H1 (cell line): Measurements from ENCODE around the gene IQCE. TPM values are rescaled to one million over a fixed set of nuclear protein-coding genes. Genes with fewer than 3 reads are reported as not detected.
A peak's percentile ranks its signal among the peaks of the same experiment; 100 is the strongest.

Experiments
- CTCF ChIA-PET: fragments of 300-600 bp; sonication (Branson Sonifier 250); formaldehyde crosslinking; loops from one replicate; lab custom pipeline; 2021; ENCODE audit not compliant: partially characterized antibody; lab: Charles Lee
- POLR2A ChIA-PET: fragments of 300-600 bp; sonication (Branson Sonifier 250); formaldehyde crosslinking; loops from one replicate; lab custom pipeline; 2021; ENCODE audit warnings: inconsistent platforms; ENCODE audit not compliant: partially characterized antibody; lab: Charles Lee
- DNase-seq, 2 experiments: peaks; one replicate each; pipeline versions ENCODE4 v3.0.0 to v3.0.0-alpha.2; 2010 to 2022; ENCODE audit warnings: low spot score in 2 of 2, low read depth in 1 of 2, mixed read lengths in 1 of 2
- FAIRE-seq: peaks from 2 replicates; lab custom pipeline; 2011; peaks lifted over from hg19 to GRCh38; lab: Jason Lieb, UNC
- H2AFZ ChIP-seq: 2 replicates; pipeline ENCODE4 v1.8.1; 2012; ENCODE audit warnings: low read length, inconsistent platforms
- H2AK5ac ChIP-seq: 2 replicates; pipeline ENCODE4 v1.6.1; 2013; ENCODE audit warnings: low read depth, low read length
- H2BK120ac ChIP-seq: replicated peaks from 2 replicates; pipeline ENCODE3; 2013; ENCODE audit warnings: low read depth, low read length, inconsistent platforms
- H2BK12ac ChIP-seq: 2 replicates; pipeline ENCODE4 v1.6.1; 2013; ENCODE audit warnings: low read depth, low read length
- H2BK15ac ChIP-seq: 2 replicates; pipeline ENCODE4 v1.6.1; 2013; ENCODE audit warnings: low read length
- H2BK20ac ChIP-seq: 2 replicates; pipeline ENCODE4 v1.6.1; 2013; ENCODE audit warnings: low read length
- H2BK5ac ChIP-seq: 2 replicates; pipeline ENCODE4 v1.6.1; 2013; ENCODE audit warnings: low read depth, low read length
- H3K14ac ChIP-seq: 2 replicates; pipeline ENCODE4 v1.6.1; 2013; ENCODE audit warnings: inconsistent platforms; ENCODE audit not compliant: insufficient read length
- H3K18ac ChIP-seq: 2 replicates; pipeline ENCODE4 v1.6.1; 2013; ENCODE audit warnings: low read length; ENCODE audit errors: extremely low read depth
- H3K23ac ChIP-seq: 2 replicates; pipeline ENCODE4 v1.6.1; 2013; ENCODE audit warnings: inconsistent platforms; ENCODE audit not compliant: insufficient read length
- H3K23me2 ChIP-seq: 2 replicates; pipeline ENCODE4 v1.6.1; 2013; ENCODE audit warnings: low read depth, low read length
- H3K27ac ChIP-seq: 2 replicates; pipeline ENCODE4 v1.6.1; 2011; ENCODE audit warnings: low read depth, low read length, inconsistent platforms
- H3K27me3 ChIP-seq, 4 experiments: replicated peaks in 1 of 4; 1 replicate in 1 of 4; 2 replicates in 3 of 4; pipeline versions ENCODE4 v1.6.1 to v1.8.1; 2011 to 2013; ENCODE audit warnings: low read length in 3 of 4, mild to moderate bottlenecking in 3 of 4, inconsistent platforms in 2 of 4, mixed read lengths in 2 of 4, moderate library complexity in 1 of 4; ENCODE audit not compliant: control insufficient read depth in 3 of 4, insufficient read depth in 3 of 4; ENCODE audit errors: extremely low read depth in 1 of 4
- H3K36me3 ChIP-seq, 4 experiments: 2 replicates each; pipeline versions ENCODE4 v1.6.1 to v1.8.1; 2011 to 2013; ENCODE audit warnings: mild to moderate bottlenecking in 4 of 4, low read length in 3 of 4, moderate library complexity in 2 of 4, control low read depth in 1 of 4, inconsistent platforms in 1 of 4; ENCODE audit not compliant: insufficient read depth in 4 of 4, control insufficient read depth in 2 of 4
- H3K4ac ChIP-seq: replicated peaks from 2 replicates; pipeline ENCODE3; 2013; ENCODE audit warnings: low read length, low read depth, mixed read lengths, inconsistent platforms; ENCODE audit not compliant: insufficient read length
- H3K4me1 ChIP-seq, 4 experiments: replicated peaks in 1 of 4; 1 replicate in 1 of 4; 2 replicates in 3 of 4; pipeline versions ENCODE4 v1.6.1 to v1.8.1; 2011 to 2013; ENCODE audit warnings: low read length in 3 of 4, inconsistent platforms in 2 of 4, mixed read lengths in 1 of 4; ENCODE audit not compliant: insufficient read depth in 4 of 4, control insufficient read depth in 3 of 4
- H3K4me2 ChIP-seq, 2 experiments: 2 replicates each; pipeline versions ENCODE4 v1.6.1 to v1.8.1; 2011 to 2013; ENCODE audit warnings: low read depth in 2 of 2, low read length in 2 of 2, control low read depth in 1 of 2, inconsistent platforms in 1 of 2, mild to moderate bottlenecking in 1 of 2; ENCODE audit not compliant: insufficient read depth in 1 of 2
- H3K4me3 ChIP-seq, 4 experiments: fragments of 200-600, 300-600 bp in 1 of 4; sonication (generic), shearing (Covaris generic), sonication (Bioruptor Twin) in 1 of 4; 2 replicates each; pipeline versions ENCODE4 v1.5.1 to v1.8.1; 2011 to 2016; ENCODE audit warnings: low read length in 4 of 4, low read depth in 3 of 4, control low read depth in 2 of 4, inconsistent platforms in 2 of 4, mild to moderate bottlenecking in 2 of 4, mixed read lengths in 1 of 4, moderate library complexity in 1 of 4; ENCODE audit not compliant: insufficient read depth in 2 of 4; ENCODE audit errors: extremely low read depth in 1 of 4
- H3K56ac ChIP-seq: replicated peaks from 2 replicates; pipeline ENCODE3; 2013; ENCODE audit warnings: low read depth, mild to moderate bottlenecking, mixed read lengths, low read length, inconsistent platforms; ENCODE audit not compliant: insufficient read length
- H3K79me1 ChIP-seq: 2 replicates; pipeline ENCODE4 v1.6.1; 2013; ENCODE audit warnings: low read depth, low read length, control low read depth
- H3K79me2 ChIP-seq, 2 experiments: 2 replicates each; pipeline versions ENCODE4 v1.6.1 to v1.8.1; 2012 to 2013; ENCODE audit warnings: low read length in 2 of 2, mild to moderate bottlenecking in 2 of 2, inconsistent platforms in 1 of 2; ENCODE audit not compliant: insufficient read depth in 2 of 2, control insufficient read depth in 1 of 2
- H3K9ac ChIP-seq, 4 experiments: replicated peaks in 1 of 4; 1 replicate in 1 of 4; 2 replicates in 3 of 4; pipeline versions ENCODE4 v1.6.1 to v1.8.1; 2011 to 2013; ENCODE audit warnings: low read depth in 3 of 4, low read length in 3 of 4, control low read depth in 2 of 4, mild to moderate bottlenecking in 2 of 4, moderate library complexity in 2 of 4, inconsistent platforms in 1 of 4; ENCODE audit errors: extremely low read depth in 1 of 4
- H3K9me3 ChIP-seq, 2 experiments: 2 replicates each; pipeline versions ENCODE4 v1.6.1 to v1.8.1; 2012 to 2013; ENCODE audit warnings: mild to moderate bottlenecking in 2 of 2, moderate library complexity in 2 of 2, control low read depth in 1 of 2, inconsistent platforms in 1 of 2, low read depth in 1 of 2, low read length in 1 of 2, mixed read lengths in 1 of 2; ENCODE audit not compliant: insufficient read depth in 2 of 2
- H4K20me1 ChIP-seq, 2 experiments: replicated peaks in 1 of 2; 2 replicates each; pipeline versions ENCODE3 to v1.8.1; 2011 to 2013; ENCODE audit warnings: inconsistent platforms in 2 of 2, low read length in 2 of 2, mild to moderate bottlenecking in 1 of 2; ENCODE audit not compliant: insufficient read depth in 2 of 2, control insufficient read depth in 1 of 2
- H4K5ac ChIP-seq: 2 replicates; pipeline ENCODE4 v1.6.1; 2013; ENCODE audit warnings: low read length, low read depth, mixed read lengths, inconsistent platforms; ENCODE audit not compliant: insufficient read length
- H4K8ac ChIP-seq: 2 replicates; pipeline ENCODE4 v1.8.0; 2013; ENCODE audit warnings: mild to moderate bottlenecking, moderate library complexity, low read length, inconsistent platforms; ENCODE audit not compliant: insufficient read depth; ENCODE audit errors: extremely low read depth
- H4K91ac ChIP-seq: replicated peaks from 2 replicates; pipeline ENCODE3; 2013; ENCODE audit warnings: low read length, mixed read lengths, inconsistent platforms; ENCODE audit not compliant: insufficient read length
- RAD21 ChIP-seq, 2 experiments: IDR thresholded peaks in 1 of 2; conservative IDR thresholded peaks in 1 of 2; 2 replicates each; pipeline ENCODE4 v1.6.1; 2011; ENCODE audit warnings: low read depth in 2 of 2, low read length in 2 of 2, improper control_type of control experiment in 1 of 2, inconsistent platforms in 1 of 2, mild to moderate bottlenecking in 1 of 2, moderate library complexity in 1 of 2
- RXRA ChIP-seq: IDR thresholded peaks from 2 replicates; pipeline ENCODE4 v1.6.1; 2011; ENCODE audit warnings: low read depth, mild to moderate bottlenecking, low read length, moderate library complexity; ENCODE audit not compliant: insufficient read depth
- SRF ChIP-seq: IDR thresholded peaks from 2 replicates; pipeline ENCODE4 v1.6.1; 2011; ENCODE audit warnings: mild to moderate bottlenecking, low read depth, low read length, moderate library complexity
- TCF12 ChIP-seq: IDR thresholded peaks from 2 replicates; pipeline ENCODE4 v1.6.1; 2011; ENCODE audit warnings: low read depth, mild to moderate bottlenecking, low read length
- WGBS, 2 experiments: shearing (Covaris generic) in 1 of 2; methylation state at CpG; one replicate each; pipeline versions ENCODE4 v1.1.6 to v1.1.7; 2013 to 2015; ENCODE audit warnings: low lambda C conversion rate in 2 of 2, mixed read lengths in 2 of 2, inconsistent platforms in 1 of 2, low coverage in 1 of 2, missing lambda C conversion rate in 1 of 2; ENCODE audit not compliant: insufficient replicate concordance in 2 of 2, insufficient coverage in 1 of 2, insufficient read length in 1 of 2; ENCODE audit errors: extremely low coverage in 1 of 2, missing lambda C conversion rate in 1 of 2; 5-methylcytosine and 5-hydroxymethylcytosine counted together
- polyA plus RNA-seq, 7 experiments: library from polyadenylated mRNA; depleted of rRNA in 3 of 7; stranded (reverse) in 5 of 7; unstranded in 2 of 7; fragments of >200 nt in 5 of 7; fragments of 200-250 nt in 2 of 7; gene quantifications; 1 replicate in 5 of 7; 2 replicates in 1 of 7; 4 replicates in 1 of 7; pipeline versions ENCODE4 v1.2.1 to v1.2.3, GENCODE V29; 2011 to 2013; ENCODE audit warnings: missing spikeins in 2 of 7, mixed read lengths in 2 of 7
- total RNA-seq: library from RNA; stranded (reverse); fragmentation: NEBNext Ultra II Directional; extraction: Animal tissue kit (Norgen Biotek cat#: 25700); gene quantifications from 2 replicates; pipeline ENCODE4 v1.2.1, GENCODE V29; 2021
- TF ChIP-seq, protein P1 (sequence below), 3 experiments: IDR thresholded peaks; 1 replicate in 2 of 3; 2 replicates in 1 of 3; pipeline versions ENCODE4 v1.5.1 to v1.6.1; 2011; ENCODE audit warnings: low read length in 3 of 3, mild to moderate bottlenecking in 3 of 3, inconsistent platforms in 2 of 3, low read depth in 1 of 3, moderate library complexity in 1 of 3; ENCODE audit not compliant: insufficient read depth in 1 of 3; ENCODE audit errors: control extremely low read depth in 1 of 3

Gene IQCE
- total and polyA plus RNA-seq, 2 of the 8 experiments (the other 6 are each of a cell fraction or from before 2014, with no cell fraction given) = 2.2 to 4.9 TPM

DNA sequence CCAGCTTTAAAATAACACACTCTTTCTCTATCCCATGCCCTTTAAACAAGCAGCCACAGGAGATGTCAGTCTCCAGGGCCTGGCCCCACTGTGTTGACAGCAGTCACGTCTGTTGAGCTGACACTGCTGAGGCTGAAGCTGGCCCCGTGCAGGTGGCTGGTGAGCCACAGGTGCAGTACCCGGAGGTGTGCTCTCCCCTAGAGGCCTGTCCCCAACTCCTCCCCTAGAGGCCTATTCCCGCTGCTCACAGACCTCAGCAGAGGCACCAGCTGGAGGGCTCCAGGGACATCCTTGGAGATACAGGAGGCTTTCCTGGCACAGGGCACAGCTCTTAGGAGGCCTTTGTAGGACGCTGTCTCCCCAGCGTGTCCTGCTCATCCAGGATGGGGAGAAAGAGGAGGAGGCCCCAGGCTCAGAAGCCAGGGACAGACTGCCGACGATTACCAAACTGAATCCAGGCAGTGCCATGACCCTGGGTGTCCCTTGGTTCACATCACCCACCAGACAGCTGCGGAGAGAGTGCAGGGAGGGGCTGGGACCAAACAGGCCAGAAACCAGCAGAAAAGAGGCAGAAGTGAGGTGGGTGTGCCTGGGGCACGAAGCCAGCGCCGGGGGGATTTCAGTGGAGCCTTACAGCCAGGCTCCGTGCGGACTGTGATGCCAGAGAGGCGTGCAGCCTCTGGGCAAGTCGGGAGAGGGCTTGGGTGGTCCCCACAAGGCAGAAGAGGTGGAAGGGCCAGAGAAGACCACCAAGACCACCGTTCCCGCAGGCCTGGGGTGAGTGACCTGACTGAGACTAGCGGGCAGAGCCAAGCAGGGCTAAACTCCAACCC is 54.5 kb downstream of the IQCE start:
- no peak overlapping the region for H3K4me2 ChIP-seq
- H2BK15ac ChIP-seq = peak overlapping the region; percentile 100
- H3K36me3 ChIP-seq = no peaks in the 10 kb centered on the region
- H3K9ac ChIP-seq = no peak overlapping the region; a peak in 1 of 7 replicates
- peak overlapping the region; percentile 57 for H4K91ac ChIP-seq
- H3K4me3 ChIP-seq = no peak overlapping the region
- ChIA-PET CTCF (interaction anchor here (0.9 to 4.4 kb wide), 20 partner anchors 8 to 801 kb away, joined by 3 to 28 read pairs (median 4); partner anchors contain the start of gene TTYH3), POLR2A (interaction anchor here (0.8 to 4.8 kb wide), 7 partner anchors 8 to 47 kb away, joined by 3 to 30 read pairs (median 4); partner anchors contain the start of gene TTYH3)
- H3K4ac ChIP-seq = peak overlapping the region; percentile 9
- peak overlapping the region; percentile 73; the same call in 1 of the 2 replicates for H2BK5ac ChIP-seq
- H3K27ac ChIP-seq = 0 out of 2 replicates have a peak overlapping the region, but pooled peaks have one; percentile 31
- 91% methylated on average over 19 of the region's 19 CpGs; no CpG with 5 or more reads in 1 of the 2 experiments for WGBS, 2 experiments
- H2BK20ac ChIP-seq = peak overlapping the region; percentile 55; the same call in 1 of the 2 replicates
- no peak overlapping the region for H3K23ac ChIP-seq
- H4K8ac ChIP-seq = no peak overlapping the region
- H2AK5ac ChIP-seq = peak overlapping the region; percentile 94
- DNase-seq (no peak), FAIRE-seq (no peak)
- no peaks in the 10 kb centered on the region for H3K23me2 ChIP-seq
- H3K18ac ChIP-seq = no peak overlapping the region
- no peak overlapping the region for H3K56ac ChIP-seq
- H2BK12ac ChIP-seq = peak overlapping the region; percentile 29; the same call in 1 of the 2 replicates
- H3K14ac ChIP-seq = no peak overlapping the region
- no peaks in the 10 kb centered on the region for H3K79me2 ChIP-seq
- no peak for TF ChIP-seq SRF
- 0 out of 4 replicates have a peak, but pooled peaks of 1 of the 2 experiments have one; percentile 4 for TF ChIP-seq RAD21 (IDR thresholded peaks at IDR 0.05 in 1 of 2, conservative IDR thresholded peaks at IDR 0.05 in 1 of 2; ENCODE audit: low read depth in 2 of 2, low read length in 2 of 2)
- TF ChIP-seq, protein P1, sequence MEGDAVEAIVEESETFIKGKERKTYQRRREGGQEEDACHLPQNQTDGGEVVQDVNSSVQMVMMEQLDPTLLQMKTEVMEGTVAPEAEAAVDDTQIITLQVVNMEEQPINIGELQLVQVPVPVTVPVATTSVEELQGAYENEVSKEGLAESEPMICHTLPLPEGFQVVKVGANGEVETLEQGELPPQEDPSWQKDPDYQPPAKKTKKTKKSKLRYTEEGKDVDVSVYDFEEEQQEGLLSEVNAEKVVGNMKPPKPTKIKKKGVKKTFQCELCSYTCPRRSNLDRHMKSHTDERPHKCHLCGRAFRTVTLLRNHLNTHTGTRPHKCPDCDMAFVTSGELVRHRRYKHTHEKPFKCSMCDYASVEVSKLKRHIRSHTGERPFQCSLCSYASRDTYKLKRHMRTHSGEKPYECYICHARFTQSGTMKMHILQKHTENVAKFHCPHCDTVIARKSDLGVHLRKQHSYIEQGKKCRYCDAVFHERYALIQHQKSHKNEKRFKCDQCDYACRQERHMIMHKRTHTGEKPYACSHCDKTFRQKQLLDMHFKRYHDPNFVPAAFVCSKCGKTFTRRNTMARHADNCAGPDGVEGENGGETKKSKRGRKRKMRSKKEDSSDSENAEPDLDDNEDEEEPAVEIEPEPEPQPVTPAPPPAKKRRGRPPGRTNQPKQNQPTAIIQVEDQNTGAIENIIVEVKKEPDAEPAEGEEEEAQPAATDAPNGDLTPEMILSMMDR (IDR thresholded peaks at IDR 0.05; ENCODE audit: control extremely low read depth in 1 of 3, insufficient read depth in 1 of 3, low read depth in 1 of 3, low read length in 3 of 3) = peak in 1 of 3 experiments; percentile 8; a peak in 1 of 4 replicates
- no peak for TF ChIP-seq RXRA
- peak; percentile 47; the same call in 1 of the 2 replicates for TF ChIP-seq TCF12
- H3K9me3 ChIP-seq = no peaks in the 10 kb centered on the region
- H3K27me3 ChIP-seq = 0 out of 7 replicates have a peak, but pooled peaks cover 0 to 2% (median 0%) of the 10 kb centered on the region in 4 experiments
- H3K4me1 ChIP-seq = peaks cover 0 to 32% (median 17%) of the 10 kb centered on the region in 4 experiments; a peak in 6 of 7 replicates
- no peak overlapping the region for H2BK120ac ChIP-seq
- no peaks in the 10 kb centered on the region; the same call in none of the 2 replicates for H3K79me1 ChIP-seq
- peak overlapping the region; percentile 18 for H4K5ac ChIP-seq
- H4K20me1 ChIP-seq = no peaks in the 10 kb centered on the region
- H2AFZ ChIP-seq = no peak overlapping the region
